T-cell (primary cell): Measurements from ENCODE around the gene RABEP1. TPM values are rescaled to one million over a fixed set of nuclear protein-coding genes. Genes with fewer than 3 reads are reported as not detected.
A peak's percentile ranks its signal among the peaks of the same experiment; 100 is the strongest.

Experiments
- ATAC-seq, 4 experiments: fragments of 200-7000 bp in 3 of 4; fragments of 150-1000 bp in 1 of 4; cut with Tn5 transposase; replicated peaks in 1 of 4; 1 replicate in 3 of 4; 2 replicates in 1 of 4; pipeline ENCODE4 v1.10.0; 2021; ENCODE audit warnings: moderate library complexity in 3 of 4, mild to moderate bottlenecking in 2 of 4, moderate number of reproducible peaks in 1 of 4
- CTCF ChIA-PET, 2 donors: fragments of 300-600 bp; sonication (Branson Sonifier 250); formaldehyde crosslinking; loops; one replicate each; lab custom pipeline; 2022; ENCODE audit warnings: antibody characterized with exemption in 2 of 2; lab: Charles Lee
- POLR2A ChIA-PET, 2 donors: fragments of 300-600 bp; sonication (Branson Sonifier 250); formaldehyde crosslinking; loops; one replicate each; lab custom pipeline; 2022; ENCODE audit warnings: antibody characterized with exemption in 2 of 2; lab: Charles Lee
- DNase-seq, 35 experiments: peaks; one replicate each; pipeline versions ENCODE4 v3.0.0 to v3.0.0-alpha.2; 2013 to 2023
- H3K27ac ChIP-seq: one replicate; pipeline ENCODE4 v1.5.1; 2013; ENCODE audit warnings: low read length
- H3K27me3 ChIP-seq, 2 experiments: replicated peaks in 1 of 2; 1 replicate in 1 of 2; 2 replicates in 1 of 2; pipeline versions ENCODE4 v1.6.1 to v1.7.0; 2013; ENCODE audit warnings: low read length in 1 of 2, mixed read lengths in 1 of 2; ENCODE audit not compliant: control insufficient read depth in 2 of 2, insufficient read depth in 2 of 2; ENCODE audit errors: extremely low read depth in 1 of 2
- H3K36me3 ChIP-seq, 2 donors: 1 replicate in 1 of 2; 2 replicates in 1 of 2; pipeline versions ENCODE4 v1.6.1 to v1.7.0; 2013; ENCODE audit warnings: low read length in 1 of 2; ENCODE audit not compliant: control insufficient read depth in 2 of 2, insufficient read depth in 1 of 2; ENCODE audit errors: extremely low read depth in 1 of 2
- H3K4me1 ChIP-seq, 2 experiments: 1 replicate in 1 of 2; 2 replicates in 1 of 2; pipeline versions ENCODE4 v1.6.1 to v1.7.0; 2013; ENCODE audit warnings: low read length in 2 of 2, mixed read lengths in 1 of 2; ENCODE audit not compliant: insufficient read depth in 2 of 2, control insufficient read depth in 1 of 2; ENCODE audit errors: extremely low read depth in 1 of 2
- H3K4me3 ChIP-seq, 2 donors: 1 replicate in 1 of 2; 2 replicates in 1 of 2; pipeline versions ENCODE4 v1.5.1 to v1.7.0; 2013; ENCODE audit warnings: mild to moderate bottlenecking in 2 of 2, low read length in 1 of 2, moderate library complexity in 1 of 2; ENCODE audit not compliant: control insufficient read depth in 1 of 2; ENCODE audit errors: extremely low read depth in 1 of 2
- H3K9me3 ChIP-seq: 2 replicates; pipeline ENCODE4 v1.7.0; 2013
- H3K27ac Mint-ChIP-seq, 2 donors: one replicate each; pipeline ENCODE4 v1.8.0; 2020 to 2021; ENCODE audit warnings: mild to moderate bottlenecking in 2 of 2, mixed read lengths in 2 of 2
- H3K27me3 Mint-ChIP-seq, 2 donors: one replicate each; pipeline ENCODE4 v1.8.0; 2021 to 2022; ENCODE audit warnings: mixed read lengths in 2 of 2
- H3K36me3 Mint-ChIP-seq: one replicate; pipeline ENCODE4 v1.8.0; 2021; ENCODE audit warnings: mixed read lengths
- H3K4me1 Mint-ChIP-seq, 3 donors: one replicate each; pipeline ENCODE4 v1.8.0; 2020 to 2022; ENCODE audit warnings: mixed read lengths in 3 of 3, mild to moderate bottlenecking in 1 of 3
- H3K4me3 Mint-ChIP-seq, 3 donors: one replicate each; pipeline ENCODE4 v1.8.0; 2020 to 2022; ENCODE audit warnings: mild to moderate bottlenecking in 3 of 3, mixed read lengths in 3 of 3, moderate library complexity in 3 of 3
- H3K9me3 Mint-ChIP-seq, 3 donors: one replicate each; pipeline ENCODE4 v1.8.0; 2020 to 2022; ENCODE audit warnings: mixed read lengths in 3 of 3
- WGBS: methylation state at CpG from one replicate; pipeline ENCODE4 v1.1.5; 2013; ENCODE audit warnings: missing lambda C conversion rate; ENCODE audit not compliant: insufficient coverage; 5-methylcytosine and 5-hydroxymethylcytosine counted together
- total RNA-seq, 35 experiments: library from RNA in 6 of 35; stranded (reverse) in 6 of 35; fragments of 120-200 nt in 1 of 35; gene quantifications; one replicate each; pipeline versions ENCODE4 v1.2.1 to v1.2.4 and lab custom pipeline; 2013 to 2026

RABEP1 gene
- total RNA-seq, 5 donors from 2014 or later (not counting 1 experiment from before 2014, with no cell fraction given), result 39.1 to 48.1 (median 47.7) TPM

DNA sequence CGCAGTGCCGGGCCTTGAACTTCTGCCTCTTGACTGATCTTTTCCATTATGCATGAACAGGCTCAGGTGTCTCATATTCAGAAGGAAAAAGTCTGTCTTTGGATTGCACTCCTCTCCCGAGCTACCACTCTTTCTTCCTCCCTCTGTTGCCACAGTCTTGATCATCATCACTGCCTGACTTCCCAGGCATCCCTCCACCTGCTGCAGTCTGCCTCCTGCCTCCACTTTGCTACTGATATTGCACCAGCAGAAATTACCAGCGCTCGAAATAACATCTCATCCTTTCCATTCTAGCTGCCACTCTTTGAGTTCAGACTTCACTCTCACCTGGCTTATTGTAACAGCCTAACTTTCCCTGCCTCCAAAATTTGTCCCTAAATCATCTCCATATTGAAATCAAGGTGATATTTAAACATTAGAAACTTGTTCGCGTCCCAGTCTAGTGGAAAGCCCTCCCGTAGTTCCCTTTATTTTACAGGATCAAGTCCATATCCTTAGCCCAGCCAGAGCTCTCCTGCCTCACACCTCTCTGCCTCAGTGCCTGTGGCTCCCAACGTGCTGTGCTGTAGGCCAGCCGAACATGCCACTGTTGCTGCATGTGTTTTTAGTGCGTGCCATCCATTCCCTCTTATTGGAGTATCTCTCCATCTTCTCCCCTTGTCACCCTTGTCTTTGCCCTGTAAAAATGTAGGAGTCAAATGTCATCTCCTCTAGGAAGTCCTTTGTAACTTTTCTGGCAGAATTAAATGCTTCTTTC, 97.4 kb downstream of the RABEP1 start:
- ChIA-PET CTCF (no interaction called here), POLR2A (no interaction called here)
- H3K36me3 ChIP-seq, result peaks cover 24 to 94% of the 10 kb centered on the region in 2 donors
- no peak for ATAC-seq
- no peak overlapping the region for H3K27ac ChIP-seq
- peaks cover 59% of the 10 kb centered on the region for H3K36me3 Mint-ChIP-seq
- H3K9me3 Mint-ChIP-seq, result no peaks in the 10 kb centered on the region
- no peaks in the 10 kb centered on the region for H3K27me3 Mint-ChIP-seq
- 93% methylated on average over 10 of the region's 11 CpGs for WGBS
- no peaks in the 10 kb centered on the region for H3K27me3 ChIP-seq
- H3K4me1 Mint-ChIP-seq, result peaks cover 0 to 11% (median 0%) of the 10 kb centered on the region in 3 donors
- no peaks in the 10 kb centered on the region for H3K4me1 ChIP-seq
- H3K4me3 Mint-ChIP-seq, result no peak overlapping the region
- no peak overlapping the region for H3K4me3 ChIP-seq
- no peaks in the 10 kb centered on the region for H3K9me3 ChIP-seq
- no peak for DNase-seq
- H3K27ac Mint-ChIP-seq, result peak overlapping the region; percentile 29 to 60

DNA sequence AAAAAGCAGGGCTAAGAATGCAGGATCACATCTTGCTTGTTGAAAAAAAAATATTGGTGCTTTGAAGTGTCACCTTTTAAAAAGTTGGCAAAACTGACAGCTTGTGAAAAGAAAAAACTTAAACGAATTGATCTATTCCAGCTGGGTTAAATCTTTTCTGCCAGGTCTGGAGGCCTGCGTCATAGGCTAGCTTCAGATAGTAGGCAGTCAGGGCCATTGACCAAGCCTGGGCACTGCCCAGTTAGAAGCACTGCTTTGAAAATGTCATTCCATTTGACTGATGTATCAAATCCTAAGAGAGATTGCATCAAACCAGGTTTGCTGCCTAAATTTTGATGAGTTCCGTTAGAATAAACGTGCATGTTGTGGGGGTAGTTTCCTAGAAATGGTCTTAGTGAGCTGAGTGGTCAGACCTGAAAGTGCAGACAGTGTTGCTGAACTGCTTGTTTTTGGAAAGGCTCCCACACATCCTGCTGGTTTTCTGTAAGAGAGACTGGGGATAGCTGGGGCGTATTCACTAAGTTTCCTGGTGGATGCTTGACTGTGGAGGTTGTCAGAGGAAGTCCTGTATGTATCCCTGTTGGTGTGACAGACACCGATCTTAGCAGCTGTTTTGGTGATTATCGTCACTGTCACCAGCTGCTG, 98.5 kb downstream of the RABEP1 start:
- POLR2A ChIA-PET, result no interaction called here
- no peak for DNase-seq
- 87% methylated on average over 5 of the region's 7 CpGs for WGBS

DNA sequence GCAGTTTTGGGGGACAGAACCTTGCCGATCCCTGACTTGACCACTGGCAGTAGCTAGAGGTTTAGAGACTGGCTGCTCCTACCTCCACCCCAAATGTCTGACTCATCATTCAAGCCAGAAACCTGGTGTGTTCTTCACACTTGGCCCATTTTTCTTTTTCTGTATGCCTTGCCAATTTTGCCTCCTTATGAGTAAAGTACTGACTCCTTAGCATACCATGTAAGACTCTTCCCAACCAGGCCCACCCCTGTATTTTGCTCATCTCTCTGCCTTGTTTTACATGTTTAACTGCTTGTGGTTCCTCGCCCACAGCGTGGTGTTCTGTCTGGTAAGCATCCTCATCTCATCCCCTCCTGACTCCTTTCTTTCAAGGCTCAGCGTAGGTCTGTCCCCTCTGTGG, 99.5 kb downstream of the RABEP1 start:
- H3K27me3 ChIP-seq, result no peaks in the 10 kb centered on the region
- H3K9me3 ChIP-seq, result no peaks in the 10 kb centered on the region
- Mint-ChIP-seq H3K27ac (peak overlapping the region; percentile 1 to 3), H3K27me3 (no peaks in the 10 kb centered on the region), H3K4me1 (peaks cover 0 to 11% (median 0%) of the 10 kb centered on the region in 3 donors), H3K9me3 (no peaks in the 10 kb centered on the region), H3K4me3 (no peak overlapping the region), H3K36me3 (peaks cover 65% of the 10 kb centered on the region)
- H3K36me3 ChIP-seq, result peaks cover 28 to 97% of the 10 kb centered on the region in 2 donors
- no peak for ATAC-seq
- POLR2A ChIA-PET, result no interaction called here
- H3K27ac ChIP-seq, result no peak overlapping the region
- H3K4me3 ChIP-seq, result no peak overlapping the region
- no peak for DNase-seq
- CTCF ChIA-PET, result no interaction called here
- WGBS, result 88% methylated on average over 3 of the region's 4 CpGs
- H3K4me1 ChIP-seq, result no peaks in the 10 kb centered on the region

More for the DNA sequence above, 98.5 kb downstream of the RABEP1 start:
- H3K27me3 ChIP-seq, result no peaks in the 10 kb centered on the region
- Mint-ChIP-seq H3K4me1 (peaks cover 0 to 11% (median 0%) of the 10 kb centered on the region in 3 donors), H3K27ac (peak overlapping the region; percentile 29 to 61), H3K9me3 (no peaks in the 10 kb centered on the region), H3K27me3 (no peaks in the 10 kb centered on the region), H3K4me3 (no peak overlapping the region), H3K36me3 (peaks cover 62% of the 10 kb centered on the region)
- CTCF ChIA-PET, result interaction anchor here in 1 of 2 donors (0.6 kb wide), 1 partner anchor 99 kb away, joined by 3 read pairs; no protein-coding TSS in a partner anchor
- H3K27ac ChIP-seq, result no peak overlapping the region
- no peaks in the 10 kb centered on the region for H3K9me3 ChIP-seq
- H3K36me3 ChIP-seq, result peaks cover 28 to 96% of the 10 kb centered on the region in 2 donors
- no peak for ATAC-seq
- no peak overlapping the region for H3K4me3 ChIP-seq
- H3K4me1 ChIP-seq, result no peaks in the 10 kb centered on the region

DNA sequence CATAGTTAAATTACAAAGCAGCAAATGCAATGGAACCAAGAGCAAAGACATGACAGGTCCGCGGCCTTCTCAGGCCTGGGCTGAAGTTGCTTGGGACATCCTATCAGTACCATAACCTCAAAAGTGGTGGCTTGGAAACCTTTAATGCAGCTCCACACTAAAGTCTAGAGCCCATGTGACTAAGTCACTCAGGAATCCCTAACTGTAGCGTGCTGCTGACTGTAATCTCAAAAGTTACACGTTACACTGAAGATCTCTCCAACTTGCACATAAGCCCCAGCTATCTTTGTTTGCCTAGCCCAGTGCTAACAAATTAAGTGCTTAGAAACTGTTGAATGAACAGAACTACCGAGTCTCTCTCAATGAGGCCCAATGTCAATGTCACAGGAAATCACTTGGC, 109.6 kb downstream of the RABEP1 start:
- Histone ChIP-seq H3K4me1 (peaks cover 0 to 6% of the 10 kb centered on the region in 2 experiments), H3K36me3 (peaks cover 0 to 82% of the 10 kb centered on the region in 2 donors), H3K9me3 (no peaks in the 10 kb centered on the region), H3K27ac (no peak overlapping the region), H3K27me3 (no peaks in the 10 kb centered on the region), H3K4me3 (no peak overlapping the region)
- Mint-ChIP-seq H3K36me3 (peaks cover 69% of the 10 kb centered on the region), H3K4me3 (no peak overlapping the region), H3K27ac (peak overlapping the region in 1 of 2 donors; percentile 2), H3K9me3 (no peaks in the 10 kb centered on the region), H3K27me3 (no peaks in the 10 kb centered on the region), H3K4me1 (peaks cover 7 to 11% (median 10%) of the 10 kb centered on the region in 3 donors)
- WGBS, result 98% methylated on average over 5 of the region's 5 CpGs
- DNase-seq, result no peak
- CTCF ChIA-PET, result interaction anchor here in 1 of 2 donors (0.8 kb wide), 1 partner anchor 34 kb away, joined by 4 read pairs; no protein-coding TSS in a partner anchor
- ATAC-seq, result no peak
- POLR2A ChIA-PET, result interaction anchor here in 1 of 2 donors (0.6 kb wide), 2 partner anchors 81 to 1480 kb away, joined by 5 to 8 read pairs; no protein-coding TSS in a partner anchor

DNA sequence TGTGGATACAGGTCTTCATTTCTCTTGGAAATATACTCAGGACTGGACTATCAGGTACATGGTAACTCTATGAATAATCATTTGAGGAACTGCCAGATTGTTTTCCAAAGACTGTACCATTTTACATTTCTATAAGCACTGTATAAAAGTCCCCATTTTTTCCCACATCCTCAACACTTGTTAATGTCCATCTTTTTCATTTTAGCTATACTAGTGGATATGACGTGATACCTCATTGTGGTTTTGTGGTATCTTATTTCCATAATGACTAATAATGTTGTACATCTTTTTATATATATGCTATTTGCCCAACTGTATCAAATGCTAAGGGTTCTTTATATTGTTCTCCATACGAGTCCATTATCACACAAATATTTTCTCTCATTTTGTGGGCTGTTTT, 114.5 kb downstream of the RABEP1 start:
- H3K4me1 ChIP-seq, result no peaks in the 10 kb centered on the region
- ChIA-PET CTCF (no interaction called here), POLR2A (no interaction called here)
- no peaks in the 10 kb centered on the region for H3K4me1 Mint-ChIP-seq
- no peaks in the 10 kb centered on the region for H3K9me3 Mint-ChIP-seq
- H3K4me3 Mint-ChIP-seq, result no peak overlapping the region
- no peak overlapping the region for H3K27ac ChIP-seq
- ATAC-seq, result no peak
- H3K4me3 ChIP-seq, result no peak overlapping the region
- H3K9me3 ChIP-seq, result no peaks in the 10 kb centered on the region
- WGBS, result no CpG with 5 or more reads among the region's 2 CpGs
- no peak for DNase-seq
- no peaks in the 10 kb centered on the region for H3K27me3 ChIP-seq
- H3K27me3 Mint-ChIP-seq, result no peaks in the 10 kb centered on the region
- no peak overlapping the region for H3K27ac Mint-ChIP-seq
- peaks cover 6 to 79% of the 10 kb centered on the region in 2 donors for H3K36me3 ChIP-seq
- peaks cover 56% of the 10 kb centered on the region for H3K36me3 Mint-ChIP-seq

DNA sequence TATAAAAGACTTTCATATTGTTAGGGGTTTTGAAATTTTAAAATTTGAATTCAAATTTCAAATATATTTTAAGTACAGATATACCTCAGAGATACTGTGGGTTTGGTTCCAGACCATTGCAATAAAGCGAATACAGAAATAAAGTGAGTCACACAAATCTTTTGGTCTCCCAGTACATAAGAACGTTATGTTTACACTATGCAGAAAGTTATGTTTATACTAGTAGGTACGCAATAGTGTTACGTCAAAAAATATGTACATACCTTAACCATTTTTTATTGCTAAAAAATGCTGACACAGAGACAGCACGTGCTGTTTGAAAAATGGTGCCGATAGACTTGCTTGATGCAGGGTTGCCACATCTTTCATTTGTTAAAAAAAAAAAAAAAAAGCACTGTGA, 117.7 kb downstream of the RABEP1 start:
- H3K27ac ChIP-seq, result no peak overlapping the region
- H3K27me3 Mint-ChIP-seq, result no peaks in the 10 kb centered on the region
- ChIA-PET CTCF (no interaction called here), POLR2A (interaction anchor here in 1 of 2 donors (0.6 kb wide), 2 partner anchors 13 to 14 kb away, joined by 3 read pairs; no protein-coding TSS in a partner anchor)
- H3K4me3 ChIP-seq, result no peak overlapping the region
- no peak overlapping the region for H3K4me3 Mint-ChIP-seq
- H3K9me3 Mint-ChIP-seq, result no peaks in the 10 kb centered on the region
- H3K36me3 ChIP-seq, result peaks cover 21 to 79% of the 10 kb centered on the region in 2 donors
- DNase-seq, result no peak
- no peaks in the 10 kb centered on the region for H3K4me1 ChIP-seq
- peaks cover 0 to 2% (median 0%) of the 10 kb centered on the region in 3 donors for H3K4me1 Mint-ChIP-seq
- no peak overlapping the region for H3K27ac Mint-ChIP-seq
- ATAC-seq, result no peak
- peaks cover 47% of the 10 kb centered on the region for H3K36me3 Mint-ChIP-seq
- H3K27me3 ChIP-seq, result no peaks in the 10 kb centered on the region
- H3K9me3 ChIP-seq, result no peaks in the 10 kb centered on the region
- no CpG with 5 or more reads among the region's 6 CpGs for WGBS
